Bronchial epithelial cell (primary cell): ENCODE data around the gene RAB8B. TPM values are rescaled to one million over a fixed set of nuclear protein-coding genes. Genes with fewer than 3 reads are reported as not detected.

Source experiments
- DNase-seq: peaks from one replicate; pipeline ENCODE4 v3.0.0-alpha.2; 2010; ENCODE audit warnings: low read depth
- FAIRE-seq: peaks from 2 replicates; lab custom pipeline; 2011; peaks lifted over from hg19 to GRCh38; lab: Jason Lieb, UNC
- H3K27me3 ChIP-seq: 2 replicates; pipeline ENCODE4 v1.5.1; 2011; ENCODE audit warnings: low read length; ENCODE audit not compliant: control insufficient read depth, insufficient read depth
- H3K36me3 ChIP-seq: 2 replicates; pipeline ENCODE4 v1.5.1; 2011; ENCODE audit warnings: low read length; ENCODE audit not compliant: control insufficient read depth, insufficient read depth
- H3K4me3 ChIP-seq: 2 replicates; pipeline ENCODE4 v1.5.1; 2011; ENCODE audit warnings: mild to moderate bottlenecking, low read depth, low read length, control low read depth
- total RNA-seq: library from RNA; depleted of rRNA; stranded (reverse); fragments of >200 nt; gene quantifications from 2 replicates; pipeline ENCODE4 v1.2.1, GENCODE V29; 2014
- TF ChIP-seq, protein P1 (sequence below): IDR thresholded peaks from 2 replicates; pipeline ENCODE4 v1.5.1; 2011; ENCODE audit warnings: mild to moderate bottlenecking, moderate library complexity, low read length, control low read depth, inconsistent platforms; ENCODE audit not compliant: insufficient read depth, severe bottlenecking

Gene RAB8B
- total RNA-seq, 1 donor from 2014 or later = 18.7 TPM

DNA sequence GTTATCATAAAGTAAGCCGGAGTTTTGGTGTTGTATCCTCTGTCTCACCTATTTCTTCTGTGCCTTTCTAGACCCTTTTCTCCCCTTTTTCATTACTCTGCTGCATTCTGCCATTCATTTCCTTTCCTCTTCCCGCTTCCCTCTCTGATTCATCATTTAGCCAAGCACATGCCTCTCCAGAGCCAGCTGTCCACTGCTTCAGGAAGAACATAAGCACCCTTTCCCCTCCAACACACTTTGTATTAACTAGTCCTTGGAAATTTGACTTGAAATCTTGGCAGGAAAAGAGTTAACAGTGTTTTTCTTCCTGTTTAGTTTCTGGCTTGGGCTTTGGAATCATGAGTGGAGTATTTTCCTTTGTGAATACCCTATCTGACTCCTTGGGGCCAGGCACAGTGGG, 97.7 kb downstream of the RAB8B start:
- Histone ChIP-seq H3K27me3 (no peaks in the 10 kb centered on the region), H3K4me3 (no peak overlapping the region), H3K36me3 (no peaks in the 10 kb centered on the region)
- FAIRE-seq = no peak
- DNase-seq = no peak
- TF ChIP-seq, protein P1, sequence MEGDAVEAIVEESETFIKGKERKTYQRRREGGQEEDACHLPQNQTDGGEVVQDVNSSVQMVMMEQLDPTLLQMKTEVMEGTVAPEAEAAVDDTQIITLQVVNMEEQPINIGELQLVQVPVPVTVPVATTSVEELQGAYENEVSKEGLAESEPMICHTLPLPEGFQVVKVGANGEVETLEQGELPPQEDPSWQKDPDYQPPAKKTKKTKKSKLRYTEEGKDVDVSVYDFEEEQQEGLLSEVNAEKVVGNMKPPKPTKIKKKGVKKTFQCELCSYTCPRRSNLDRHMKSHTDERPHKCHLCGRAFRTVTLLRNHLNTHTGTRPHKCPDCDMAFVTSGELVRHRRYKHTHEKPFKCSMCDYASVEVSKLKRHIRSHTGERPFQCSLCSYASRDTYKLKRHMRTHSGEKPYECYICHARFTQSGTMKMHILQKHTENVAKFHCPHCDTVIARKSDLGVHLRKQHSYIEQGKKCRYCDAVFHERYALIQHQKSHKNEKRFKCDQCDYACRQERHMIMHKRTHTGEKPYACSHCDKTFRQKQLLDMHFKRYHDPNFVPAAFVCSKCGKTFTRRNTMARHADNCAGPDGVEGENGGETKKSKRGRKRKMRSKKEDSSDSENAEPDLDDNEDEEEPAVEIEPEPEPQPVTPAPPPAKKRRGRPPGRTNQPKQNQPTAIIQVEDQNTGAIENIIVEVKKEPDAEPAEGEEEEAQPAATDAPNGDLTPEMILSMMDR = no peak

DNA sequence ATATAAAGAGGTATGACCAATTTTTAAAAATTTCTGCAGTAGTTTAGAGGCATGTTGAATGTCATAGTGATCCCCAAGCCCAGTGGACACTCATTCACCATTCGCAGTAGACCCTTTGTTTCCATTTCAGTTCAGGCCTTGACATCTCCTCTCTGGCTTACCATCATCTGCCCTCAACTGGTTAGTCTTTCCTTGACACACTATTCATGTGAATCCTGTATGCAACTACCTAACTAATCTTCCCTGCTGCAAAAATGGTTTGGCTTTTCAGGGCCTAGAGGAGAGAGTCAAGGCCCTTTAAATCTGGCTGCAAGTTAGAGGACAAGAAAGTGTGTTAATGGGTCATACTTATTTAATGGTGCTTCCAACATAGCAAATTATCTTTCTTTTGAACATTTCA, 98.9 kb downstream of the RAB8B start:
- H3K27me3 ChIP-seq = no peaks in the 10 kb centered on the region
- H3K36me3 ChIP-seq = no peaks in the 10 kb centered on the region
- peak; percentile 40 for FAIRE-seq
- TF ChIP-seq, protein P1 = no peak
- no peak overlapping the region for H3K4me3 ChIP-seq
- DNase-seq = no peak

DNA sequence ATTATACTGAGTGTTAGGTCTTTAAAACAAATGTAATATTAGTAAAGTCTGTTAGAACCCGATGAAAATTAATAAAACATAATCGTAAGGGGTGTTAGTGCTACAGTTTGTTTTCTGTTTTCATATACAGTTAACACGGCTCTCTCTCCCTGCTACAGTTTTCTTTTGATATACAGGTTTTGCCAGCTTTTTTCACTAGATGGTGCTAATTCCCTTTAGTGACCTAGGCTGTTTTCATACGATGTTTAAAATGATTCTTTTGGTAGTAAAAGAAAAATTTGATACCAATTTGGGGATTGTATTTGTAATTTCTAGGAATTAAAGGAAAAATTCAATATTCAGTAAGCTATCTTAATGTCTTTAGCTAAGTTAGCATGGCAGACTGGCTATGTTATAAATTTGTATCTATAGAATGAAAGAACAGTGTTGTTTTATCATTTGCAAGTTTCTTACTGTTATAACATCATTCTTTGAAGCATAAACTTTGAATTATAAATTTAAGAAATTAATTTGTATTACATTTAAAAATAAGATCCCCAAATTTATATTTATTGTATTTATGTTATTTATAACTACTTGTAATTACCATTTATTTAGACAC, 99.5 kb downstream of the RAB8B start:
- Histone ChIP-seq H3K27me3 (no peaks in the 10 kb centered on the region), H3K36me3 (no peaks in the 10 kb centered on the region), H3K4me3 (no peak overlapping the region)
- peak; percentile 54 for DNase-seq
- no peak for FAIRE-seq
- TF ChIP-seq, protein P1 = peak; percentile 44

DNA sequence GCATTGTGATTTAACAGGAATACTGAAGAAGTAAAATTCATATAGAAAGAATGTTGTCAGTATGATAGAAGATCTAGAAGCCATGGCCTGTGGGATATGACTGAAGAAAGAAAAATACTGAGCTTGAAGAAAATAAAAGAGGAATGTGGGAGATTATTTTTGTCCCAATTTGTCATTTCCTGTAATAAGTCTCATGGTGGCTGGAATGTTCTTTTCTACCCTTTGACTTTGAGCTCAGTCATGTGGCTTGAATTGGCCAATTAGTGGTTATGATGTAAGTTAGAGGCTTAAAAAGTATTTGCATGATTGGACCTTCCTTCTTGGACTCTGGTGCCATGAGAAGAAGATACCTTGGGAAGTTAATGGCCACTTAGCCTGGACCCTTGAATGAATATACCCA, 102.1 kb downstream of the RAB8B start:
- FAIRE-seq (no peak), DNase-seq (peak; percentile 39)
- Histone ChIP-seq H3K27me3 (no peaks in the 10 kb centered on the region), H3K36me3 (no peaks in the 10 kb centered on the region), H3K4me3 (no peak overlapping the region)
- TF ChIP-seq, protein P1 = no peak

DNA sequence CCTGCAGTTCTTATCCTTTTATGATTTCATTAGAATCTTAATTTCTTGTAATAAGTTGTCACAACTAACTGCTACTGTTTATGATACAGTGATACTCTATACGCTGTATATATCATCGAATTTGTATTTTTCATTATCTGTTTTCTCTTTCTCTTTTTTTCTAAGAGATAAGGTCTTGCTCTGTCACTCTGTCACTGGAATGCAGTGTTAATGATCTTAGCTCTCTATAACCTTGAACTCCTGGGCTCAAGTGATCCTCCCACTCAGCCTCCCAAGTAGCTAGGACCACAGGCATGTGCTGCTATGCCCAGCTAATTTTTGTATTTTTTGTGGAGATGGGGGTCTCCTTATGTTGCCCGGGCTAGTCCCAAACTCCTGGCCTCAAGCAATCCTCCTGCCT, 102.8 kb downstream of the RAB8B start:
- TF ChIP-seq, protein P1 = no peak
- FAIRE-seq (no peak), DNase-seq (no peak)
- Histone ChIP-seq H3K27me3 (no peaks in the 10 kb centered on the region), H3K36me3 (no peaks in the 10 kb centered on the region), H3K4me3 (no peak overlapping the region)

DNA sequence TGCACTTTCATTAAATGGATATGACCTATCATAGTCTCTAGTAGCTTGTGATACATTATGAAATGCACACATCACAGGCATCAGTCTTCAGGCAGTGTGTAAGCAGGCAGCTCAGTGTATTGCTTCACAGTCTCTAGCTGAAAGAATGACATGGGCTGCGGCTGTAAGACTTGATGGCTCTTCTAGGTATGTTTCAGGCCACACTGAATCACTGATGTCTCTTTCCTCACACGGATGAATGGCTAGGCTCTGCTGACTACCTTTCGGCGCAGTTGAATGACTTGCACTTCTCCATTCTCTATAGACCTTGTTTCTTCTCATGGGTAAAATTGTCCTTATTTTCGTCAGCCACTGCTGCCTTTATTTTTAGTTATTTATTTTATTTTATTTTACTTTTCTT, 103.4 kb downstream of the RAB8B start:
- DNase-seq (no peak), FAIRE-seq (no peak)
- H3K4me3 ChIP-seq = no peak overlapping the region
- TF ChIP-seq, protein P1 = no peak
- no peaks in the 10 kb centered on the region for H3K36me3 ChIP-seq
- no peaks in the 10 kb centered on the region for H3K27me3 ChIP-seq
